NCI-H2171 (cell line): ENCODE data around the gene POLG.

Experiments
- DNase-seq: peaks from one replicate; lab custom pipeline; 2025; lab: John Stamatoyannopoulos, UW

Gene POLG

DNA sequence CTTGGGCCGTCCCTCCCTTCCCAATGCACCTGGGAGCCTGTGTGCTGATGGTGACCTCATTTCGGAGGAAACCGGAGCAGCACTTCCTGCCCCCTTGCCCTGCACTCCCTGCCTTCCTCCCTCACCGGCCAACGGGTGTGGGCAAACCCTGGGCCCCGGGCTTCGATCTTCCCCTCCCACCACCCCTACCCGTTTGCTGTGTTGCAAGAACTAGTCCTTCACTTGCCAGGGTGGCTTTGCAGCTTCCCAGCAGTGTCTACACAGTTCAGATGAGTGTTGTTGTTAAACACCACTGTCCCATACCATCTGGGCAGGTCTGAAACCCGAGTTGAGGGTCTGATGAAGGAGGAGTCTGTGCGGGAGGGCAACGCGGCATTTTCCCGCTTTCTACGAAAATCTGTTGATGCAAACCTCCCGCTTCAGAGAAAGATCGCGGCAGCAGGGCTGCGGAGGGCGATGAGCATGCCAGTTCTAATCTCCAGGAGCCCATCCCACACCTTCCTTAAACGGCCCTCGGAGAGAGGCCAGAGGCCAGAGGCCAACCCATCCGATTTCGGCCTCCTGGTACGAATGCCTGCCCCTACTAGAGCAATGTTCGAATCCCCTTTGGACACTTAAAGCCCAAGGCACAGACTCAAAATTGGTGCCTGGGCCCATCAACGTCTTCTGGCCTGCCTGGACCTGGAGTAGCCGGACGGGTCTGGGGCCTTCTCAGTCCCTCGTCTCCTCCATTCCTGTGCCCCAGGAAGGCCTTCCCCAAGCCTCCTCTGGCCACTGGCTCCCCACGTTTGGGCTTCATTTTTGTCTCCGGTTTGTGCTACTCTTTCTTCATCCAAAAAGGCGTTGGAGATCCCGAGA is 35.7 kb upstream of the POLG start:
- no peak for DNase-seq

DNA sequence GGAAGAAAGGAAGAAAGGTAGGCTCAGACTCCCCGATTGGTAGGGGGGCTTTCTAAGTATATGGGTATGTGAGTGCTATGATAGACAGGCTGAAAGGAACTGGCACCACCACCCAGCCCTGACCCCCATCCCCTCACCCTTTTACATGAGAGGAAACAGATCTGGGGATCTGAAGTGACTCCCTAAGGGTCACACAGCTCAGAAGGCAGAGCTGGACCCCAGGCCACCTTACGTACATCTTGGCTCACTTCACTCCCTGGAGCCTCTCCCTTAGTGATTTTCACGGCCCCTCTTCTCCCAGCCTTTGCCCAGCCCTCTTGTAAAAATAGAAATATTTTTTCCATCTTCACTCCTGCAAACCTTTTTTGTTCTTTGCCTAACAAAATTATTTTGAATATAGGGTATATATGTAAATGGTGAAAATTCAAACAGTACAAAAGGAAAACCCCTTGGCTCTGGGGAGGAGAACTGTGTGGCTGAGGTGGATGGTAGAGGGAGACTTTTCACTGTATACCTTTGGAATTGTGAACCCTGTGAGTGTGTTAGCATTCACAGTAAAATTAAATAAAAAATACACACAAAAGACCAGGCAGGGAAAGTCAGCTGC is 34.8 kb upstream of the POLG start:
- no peak for DNase-seq

DNA sequence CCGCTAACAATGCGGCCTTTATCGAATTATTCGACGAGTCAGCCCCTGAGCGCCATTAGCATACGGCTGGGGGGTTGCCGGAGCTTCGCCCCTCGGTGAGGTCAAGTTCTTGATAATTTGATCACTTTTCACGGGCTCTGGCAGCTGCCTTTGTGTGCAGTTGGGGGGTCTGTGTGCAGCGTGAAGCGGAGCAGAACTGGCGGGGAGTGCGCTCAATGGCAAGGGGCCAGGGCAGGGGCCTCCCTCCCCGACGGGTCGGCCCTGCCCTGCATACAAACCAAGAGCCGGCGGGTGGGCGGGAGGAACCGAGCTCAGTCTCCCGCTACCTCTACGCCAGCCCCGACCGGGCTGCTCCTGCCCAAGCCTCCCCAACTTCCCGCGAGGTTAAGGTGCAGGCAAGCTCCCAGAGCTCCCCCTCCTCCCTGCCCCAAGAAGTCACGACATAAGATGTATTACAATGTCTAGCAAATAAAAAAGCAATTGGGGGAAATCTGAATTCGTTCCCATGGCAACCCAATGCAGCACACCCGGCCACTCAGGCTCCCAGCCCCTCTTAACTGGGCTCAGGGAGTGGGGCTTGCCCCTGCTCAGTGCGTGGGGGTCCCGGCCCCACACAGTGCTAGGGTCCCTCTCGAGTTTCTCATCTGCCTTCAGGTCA is 34.1 kb upstream of the POLG start:
- DNase-seq, result no peak

DNA sequence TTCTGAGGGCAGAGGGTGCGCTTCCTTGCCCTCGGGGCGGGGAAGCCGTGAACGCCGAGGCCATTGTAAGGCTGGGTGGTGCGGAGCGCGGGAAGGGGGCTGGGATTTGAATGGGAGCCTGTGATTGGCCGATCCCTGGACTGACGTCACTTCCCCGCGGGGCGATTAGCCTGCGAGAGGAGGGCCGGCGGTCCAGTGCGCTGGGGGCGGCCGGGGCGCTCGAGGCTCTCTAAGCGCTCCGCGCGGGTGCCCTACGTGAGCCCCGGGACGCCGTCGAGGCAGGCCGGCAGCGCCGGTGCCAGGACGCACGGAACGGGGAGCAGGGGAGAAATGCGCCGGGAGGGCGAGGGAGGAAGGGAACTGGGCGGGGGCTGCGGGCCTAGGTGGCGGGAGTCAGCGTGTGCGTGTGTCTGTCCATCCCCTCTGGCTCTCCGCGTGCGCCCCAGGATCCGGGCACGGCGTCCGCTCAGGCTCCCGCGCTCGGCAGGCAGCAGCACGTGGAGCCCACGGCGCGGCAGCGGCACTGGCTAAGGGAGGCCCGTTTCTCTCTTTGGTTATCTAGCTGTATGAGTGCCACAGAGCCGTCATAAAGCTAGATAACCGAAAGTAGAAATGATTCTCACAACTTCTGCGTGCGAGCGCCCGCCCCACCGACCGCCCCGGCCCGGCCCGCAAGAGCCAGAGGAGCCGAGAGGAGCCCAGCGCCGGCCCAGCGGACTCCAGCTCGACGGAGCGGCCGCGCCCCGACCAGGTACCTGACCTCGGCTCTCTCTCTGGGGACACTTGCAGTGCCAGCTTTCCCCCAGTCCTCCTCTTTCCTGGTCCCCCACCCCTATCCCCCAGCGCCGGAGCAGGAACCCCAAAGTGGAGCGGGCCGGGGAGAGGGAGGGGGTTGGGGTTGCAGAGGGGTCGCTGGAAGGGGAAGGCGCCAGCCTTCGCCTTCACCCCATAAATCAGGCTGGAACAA is 33.1 kb upstream of the POLG start:
- DNase-seq, result no peak

DNA sequence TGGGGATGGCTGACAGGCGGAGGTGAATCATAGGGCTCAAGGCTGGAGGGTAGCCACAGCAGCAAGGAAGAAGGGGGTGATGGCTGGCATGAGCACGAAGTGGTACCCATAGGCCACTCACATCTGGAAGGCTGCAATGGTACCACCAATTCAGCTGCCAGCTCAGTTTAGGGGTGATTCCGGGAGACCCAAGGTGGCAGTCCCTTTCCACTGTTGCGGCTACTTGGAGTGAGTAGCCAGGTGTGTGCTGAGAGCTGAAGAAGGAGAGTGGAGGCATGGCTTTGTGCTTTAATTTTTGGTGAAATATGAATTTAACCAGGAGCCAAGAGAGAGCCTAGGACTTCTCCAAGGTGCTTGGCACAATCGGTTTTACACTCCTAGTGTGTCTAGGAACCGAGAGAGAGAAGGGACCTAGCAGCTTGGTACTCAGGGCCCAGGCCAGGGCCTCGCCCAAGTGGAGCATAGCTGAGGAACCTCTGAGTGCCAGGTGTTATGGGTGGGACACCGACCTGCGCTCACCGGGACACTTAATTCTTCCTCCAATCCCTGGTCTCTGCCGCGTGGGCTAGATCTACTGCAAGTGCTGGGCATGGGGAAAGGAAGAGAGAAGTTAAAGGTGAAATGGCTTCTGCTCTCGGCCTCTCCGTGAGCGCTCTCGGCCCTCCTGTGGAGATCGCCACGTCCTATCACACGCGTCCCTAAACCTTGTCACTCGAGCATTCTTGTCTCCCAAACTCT is 32.2 kb upstream of the POLG start:
- no peak for DNase-seq

DNA sequence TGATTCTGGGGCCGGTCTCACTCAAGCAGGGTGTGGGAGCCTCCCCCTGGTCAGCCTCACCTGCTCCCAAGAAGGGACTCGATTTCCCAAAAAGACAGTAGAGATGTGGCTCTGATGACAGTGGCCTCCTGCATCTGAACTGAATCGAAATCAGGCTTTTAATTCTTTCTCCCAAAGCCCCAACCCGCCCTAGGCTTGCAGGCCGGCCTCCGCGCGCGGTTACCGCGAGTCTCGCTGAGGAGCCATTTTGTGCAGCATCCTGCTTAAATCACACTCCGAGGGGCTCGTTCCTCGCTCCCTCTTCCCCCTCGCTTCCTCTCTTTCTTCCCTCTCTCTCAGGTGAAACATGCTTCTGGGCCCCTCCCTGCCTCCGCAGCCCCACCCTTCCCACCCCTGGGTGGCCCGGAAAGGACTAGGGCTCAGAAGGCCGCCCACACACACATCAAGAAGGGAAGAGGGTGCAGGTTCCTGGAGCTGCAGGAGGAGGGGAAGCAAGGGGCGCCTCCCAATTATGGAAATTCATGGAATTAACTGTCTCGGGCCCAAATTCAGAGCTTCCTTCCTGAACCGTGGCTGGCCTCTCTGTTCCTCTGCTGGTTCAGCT is 30.9 kb upstream of the POLG start:
- no peak for DNase-seq

DNA sequence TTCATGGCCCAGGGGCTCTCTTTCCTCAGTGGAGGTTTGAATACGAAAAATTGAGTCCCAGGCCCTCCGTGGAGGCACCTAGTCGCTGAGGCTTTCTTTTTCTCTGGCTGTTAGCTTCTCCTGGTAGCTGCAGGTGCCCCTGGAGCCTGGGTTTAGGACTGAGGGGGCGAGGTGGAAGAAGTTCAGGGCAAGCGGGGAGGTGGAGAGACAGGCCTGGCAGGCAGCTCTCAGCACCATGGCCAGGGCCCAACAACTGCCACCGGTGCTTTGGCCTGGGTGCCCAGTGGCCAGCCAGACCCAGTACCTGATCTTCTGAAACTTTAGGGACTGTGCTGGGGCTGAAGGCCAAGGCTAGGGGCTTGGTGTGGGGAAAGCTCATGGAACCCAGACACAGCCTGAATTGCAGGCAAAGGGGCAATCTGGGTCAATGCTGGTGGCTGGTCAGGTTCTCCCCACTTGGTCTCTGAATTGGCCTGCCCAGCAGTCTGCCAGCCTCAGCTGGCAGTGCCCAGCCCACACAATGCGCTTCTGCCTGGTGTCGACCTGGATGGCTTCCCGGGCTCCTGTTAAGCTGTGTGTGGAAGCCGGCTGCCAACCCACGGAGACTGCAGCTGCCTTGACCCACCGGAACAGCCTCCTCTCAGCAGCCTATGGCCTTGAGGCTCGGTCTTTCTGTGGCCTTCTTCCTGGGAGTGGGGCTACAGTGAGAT is 30.3 kb upstream of the POLG start:
- no peak for DNase-seq

DNA sequence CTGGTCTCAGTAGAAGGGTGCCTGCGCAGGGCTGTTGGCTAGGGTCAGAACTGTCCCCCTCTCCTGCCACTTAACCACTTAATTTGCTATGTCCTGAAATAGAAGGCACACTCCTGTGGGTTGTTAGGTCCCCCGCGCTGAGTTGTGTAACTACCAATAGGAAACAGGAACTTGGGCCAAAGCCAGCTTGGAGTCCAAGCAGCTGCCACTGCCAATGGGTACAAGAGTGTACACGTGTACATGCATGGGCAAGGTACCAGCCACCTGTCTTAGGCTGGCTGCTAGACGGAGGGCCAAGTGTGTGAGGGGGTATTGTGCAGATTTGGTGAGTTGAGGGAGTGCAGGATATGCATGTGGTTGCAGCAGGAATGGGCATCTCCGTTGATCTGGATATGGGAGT is 29.7 kb upstream of the POLG start:
- peak; percentile 85 for DNase-seq

DNA sequence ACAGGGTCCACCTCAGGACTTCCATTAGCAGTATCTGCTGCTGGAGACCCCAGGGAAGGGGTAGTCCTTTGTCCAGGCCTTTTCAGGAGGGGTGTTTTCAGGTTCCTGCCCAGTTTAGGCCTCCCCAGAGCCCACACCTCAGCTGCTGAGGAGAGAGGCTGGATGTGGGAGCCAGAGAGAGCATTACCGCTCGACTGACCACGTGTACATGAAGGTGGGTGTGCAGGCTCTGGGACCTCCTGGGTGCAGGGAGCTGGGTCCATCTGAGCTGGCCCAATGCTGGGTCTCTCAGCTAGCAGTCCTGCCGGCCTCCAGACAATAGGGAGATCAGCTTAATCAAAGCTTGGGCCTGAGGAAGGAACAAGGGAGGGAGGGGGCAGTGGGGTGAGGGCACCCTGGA is 29.1 kb upstream of the POLG start:
- no peak for DNase-seq

DNA sequence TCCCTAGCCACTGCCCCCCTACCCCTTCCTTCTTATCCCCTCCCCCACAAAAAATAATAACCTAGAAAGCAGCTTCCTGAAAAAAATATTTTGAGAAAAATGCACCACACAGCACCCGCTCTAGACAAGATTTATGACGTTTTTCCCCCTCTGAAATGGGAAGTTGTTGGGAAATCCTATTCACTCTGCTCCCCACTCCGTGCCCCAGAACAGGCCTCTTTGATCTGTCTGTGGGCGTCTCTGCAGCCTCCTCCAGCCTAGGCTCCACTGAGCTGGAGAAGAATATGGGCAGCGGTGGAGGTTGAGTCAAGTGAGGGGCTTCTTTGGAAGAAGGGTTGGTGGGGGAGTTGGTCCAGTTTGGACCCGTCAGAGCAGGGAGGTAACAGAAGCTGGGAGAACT is 28.5 kb upstream of the POLG start:
- no peak for DNase-seq

DNA sequence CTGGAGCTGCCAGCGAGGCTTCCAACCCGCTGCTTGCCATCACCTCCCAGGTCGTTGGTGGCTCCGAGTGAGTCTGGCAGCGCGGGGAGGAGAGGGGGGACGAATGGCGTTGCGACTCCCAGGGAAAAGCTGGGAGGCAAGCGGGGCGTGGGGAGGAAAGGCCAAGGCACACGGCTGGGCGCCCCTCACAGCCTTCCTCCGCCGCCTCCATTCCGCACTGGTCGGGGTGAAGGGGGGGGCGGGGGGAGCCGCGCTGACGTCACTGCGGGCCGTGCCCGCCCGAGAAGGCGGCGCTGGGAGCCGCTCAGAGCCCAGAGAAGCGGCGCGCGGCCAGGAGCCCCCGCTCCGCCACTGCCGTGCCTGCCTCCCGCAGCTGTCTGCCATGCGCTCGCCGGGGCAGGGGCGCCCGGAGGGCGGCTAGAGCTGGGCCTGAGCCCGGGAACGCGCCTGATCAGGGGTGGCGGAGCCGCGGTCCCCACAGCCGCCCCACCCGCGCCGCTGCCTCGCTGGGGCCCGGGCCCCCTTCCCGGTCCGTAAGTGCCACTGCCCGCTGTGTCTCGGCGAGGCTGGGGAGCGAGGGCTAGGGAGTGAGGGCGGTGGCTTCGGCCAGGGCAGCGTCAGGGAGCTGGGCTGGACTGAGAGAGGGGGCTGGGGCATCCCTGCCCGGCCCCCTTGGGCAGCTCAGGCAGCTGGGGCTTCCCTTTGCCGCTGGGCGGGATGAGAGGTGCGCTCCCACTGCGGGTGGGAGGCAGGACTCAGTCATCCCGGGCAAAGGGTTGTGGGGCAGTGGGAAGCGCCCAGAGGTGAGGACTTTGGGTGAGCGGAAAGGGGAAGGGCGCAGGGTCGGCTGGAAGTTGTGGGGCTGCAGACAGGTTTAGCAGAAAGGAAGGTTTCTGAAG is 27.8 kb upstream of the POLG start:
- DNase-seq, result peak; percentile 83

DNA sequence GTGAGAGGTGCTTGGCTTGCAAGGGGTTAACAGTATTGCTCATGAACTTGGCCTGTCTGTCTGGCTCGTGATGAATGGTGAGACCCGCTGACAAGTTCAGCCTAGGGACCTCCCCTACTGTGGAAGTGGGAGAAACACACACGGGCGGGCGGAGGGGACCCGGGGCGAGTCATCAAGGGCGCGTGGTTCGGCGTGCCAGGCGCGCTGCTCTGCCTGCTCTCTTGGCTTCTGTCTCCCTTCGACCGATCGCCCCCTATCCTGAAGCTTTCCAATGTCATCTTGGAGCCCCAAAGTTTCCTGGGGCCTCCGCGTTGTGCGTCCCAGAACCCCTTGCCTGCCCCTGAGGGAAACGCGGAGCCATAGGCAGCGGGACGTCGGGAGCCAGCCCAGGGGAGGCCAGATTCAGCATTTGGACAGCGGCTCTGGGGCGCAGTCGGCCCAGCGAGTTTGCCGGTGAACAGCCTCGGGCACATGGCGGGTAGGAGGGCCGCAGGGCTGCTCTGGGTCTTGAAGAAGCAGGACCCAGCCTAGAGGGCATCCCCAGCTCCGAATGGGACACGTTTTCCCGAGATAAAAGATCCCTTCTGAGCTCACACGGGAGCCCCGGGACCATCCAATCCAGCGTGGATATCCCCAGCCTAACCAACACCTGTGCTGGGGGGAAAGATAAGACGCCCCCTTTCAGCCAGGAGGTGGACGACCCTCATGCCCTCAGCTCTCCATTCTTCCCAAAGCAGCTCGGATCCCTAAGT is 27.0 kb upstream of the POLG start:
- peak; percentile 46 for DNase-seq

DNA sequence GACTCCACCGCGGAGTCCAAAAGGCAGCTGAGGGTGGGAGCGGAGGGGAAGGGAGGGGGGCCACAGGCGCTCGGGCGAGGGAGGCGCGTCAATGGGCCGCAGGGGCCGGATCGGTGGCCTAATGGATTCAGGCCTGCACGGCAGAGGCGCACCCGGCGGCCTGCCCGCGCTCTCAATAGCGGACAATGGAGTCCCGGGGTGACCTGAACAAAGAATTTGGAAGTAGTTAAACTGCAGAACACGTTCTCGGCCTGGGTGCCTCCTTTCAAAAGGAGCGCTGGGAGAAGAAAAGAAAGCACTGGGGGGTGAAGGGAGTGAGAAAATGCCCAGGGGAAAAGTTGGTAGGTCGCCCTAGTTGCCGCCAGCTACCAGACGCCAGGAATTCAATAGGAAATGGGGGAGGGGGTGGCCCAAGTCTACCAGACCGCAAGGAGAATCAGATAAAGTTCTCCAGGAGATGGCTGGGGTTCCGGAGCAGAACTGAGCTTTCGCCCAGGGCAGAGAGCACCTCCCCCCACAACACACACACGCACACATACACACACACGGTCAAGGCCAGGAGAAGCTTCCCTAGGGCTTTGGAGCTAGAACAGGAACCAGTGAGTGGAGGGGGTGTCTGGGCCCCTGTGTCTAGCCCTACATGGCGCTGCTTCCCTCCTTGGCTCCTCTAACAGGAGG is 25.8 kb upstream of the POLG start:
- DNase-seq, result no peak

DNA sequence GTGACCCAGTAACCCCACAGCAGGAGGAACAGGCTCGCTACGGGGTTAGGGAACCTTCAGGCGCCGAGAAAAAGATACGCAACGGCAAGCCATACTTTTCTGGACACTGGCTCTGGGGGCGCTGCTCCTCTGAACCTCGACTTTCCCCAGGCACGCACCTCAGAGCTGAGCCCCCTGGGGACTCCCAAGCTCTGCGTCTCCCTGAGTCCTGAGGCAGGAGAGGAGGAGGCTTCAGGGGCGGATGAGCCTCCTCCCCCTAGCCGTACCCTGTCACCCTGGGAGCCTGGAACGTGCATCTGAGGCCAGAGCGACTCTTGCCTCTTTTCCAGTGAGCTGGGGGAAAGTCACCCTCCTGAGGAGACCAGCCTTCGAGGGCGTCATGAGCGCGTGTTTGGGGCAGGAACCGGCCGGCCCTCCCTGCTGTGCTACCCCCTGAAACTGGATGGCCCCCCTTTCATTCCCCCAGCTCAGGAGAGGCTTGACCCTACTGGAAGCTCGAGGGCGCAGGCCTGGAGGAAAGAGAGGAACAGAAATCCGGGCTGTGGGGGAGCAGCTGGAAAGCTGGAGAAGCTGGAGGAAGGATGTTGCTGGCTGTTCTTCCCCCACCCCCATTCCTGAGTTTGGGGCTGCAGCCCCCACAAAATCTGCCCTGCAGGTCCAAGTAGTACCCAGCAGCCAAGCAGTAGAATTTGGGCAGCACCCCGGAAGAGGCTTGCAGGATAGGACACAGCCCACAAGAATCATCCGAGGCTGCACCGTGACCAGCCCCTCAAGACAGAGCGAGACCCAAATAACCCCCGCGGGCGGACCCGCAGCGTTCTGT is 25.1 kb upstream of the POLG start:
- no peak for DNase-seq

DNA sequence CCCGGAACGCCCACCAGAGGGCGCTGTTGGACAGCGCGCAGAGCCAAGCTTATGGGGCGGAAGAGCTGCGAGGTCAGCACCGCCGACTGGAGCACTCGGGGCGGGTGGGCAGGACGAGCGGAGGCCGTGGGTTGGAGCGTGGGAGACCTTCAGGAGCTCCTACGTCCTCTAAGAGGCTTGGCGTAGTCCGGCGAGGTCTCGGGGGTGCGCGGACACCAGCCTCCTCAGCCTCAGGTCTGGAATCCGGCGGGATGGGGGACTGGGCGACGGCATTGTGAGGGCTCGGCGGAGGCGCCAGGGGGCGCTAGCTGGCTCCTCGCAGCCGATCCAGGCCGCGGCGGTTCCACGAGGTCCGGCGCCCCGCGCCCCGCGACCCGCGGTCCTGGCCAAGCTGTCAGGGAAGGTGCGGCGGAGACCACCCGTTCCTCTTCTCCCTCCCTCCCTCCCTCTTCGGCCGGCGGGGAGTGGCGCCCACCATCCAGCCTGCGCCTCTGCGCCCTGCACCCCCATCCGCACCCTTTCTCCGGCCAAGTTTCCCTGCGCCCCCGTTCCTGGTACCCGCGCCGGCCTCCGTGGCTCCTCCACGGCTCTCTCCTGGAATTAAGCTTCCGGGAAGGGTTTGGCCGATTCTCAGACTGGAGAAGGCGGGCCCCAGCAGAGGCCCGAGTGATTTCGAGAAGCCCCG is 24.3 kb upstream of the POLG start:
- peak; percentile 60 for DNase-seq

DNA sequence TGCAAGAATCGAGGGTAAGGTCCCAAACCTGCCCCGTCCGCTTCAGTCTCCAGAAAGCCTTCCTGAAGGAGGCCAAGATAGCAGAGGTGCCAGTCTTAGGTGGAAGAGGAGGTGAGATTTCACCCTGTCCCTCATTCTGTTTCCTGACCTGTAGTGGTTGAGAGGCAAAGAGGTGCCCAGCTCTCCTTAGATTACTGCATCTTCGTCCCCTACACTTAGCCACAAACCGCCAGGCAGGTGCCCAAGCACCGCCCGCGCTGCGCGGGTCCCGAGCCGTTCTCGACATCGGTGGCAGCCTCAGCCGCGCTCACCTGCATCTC is 23.8 kb upstream of the POLG start:
- no peak for DNase-seq
